Ecto neural progenitor cell (in vitro differentiated cells): Measurements from ENCODE around the gene FKBP1C.

ENCODE experiments used
- DNase-seq: peaks from one replicate; pipeline ENCODE4 v3.0.0-alpha.2; 2018; ENCODE audit warnings: low spot score

FKBP1C gene

DNA sequence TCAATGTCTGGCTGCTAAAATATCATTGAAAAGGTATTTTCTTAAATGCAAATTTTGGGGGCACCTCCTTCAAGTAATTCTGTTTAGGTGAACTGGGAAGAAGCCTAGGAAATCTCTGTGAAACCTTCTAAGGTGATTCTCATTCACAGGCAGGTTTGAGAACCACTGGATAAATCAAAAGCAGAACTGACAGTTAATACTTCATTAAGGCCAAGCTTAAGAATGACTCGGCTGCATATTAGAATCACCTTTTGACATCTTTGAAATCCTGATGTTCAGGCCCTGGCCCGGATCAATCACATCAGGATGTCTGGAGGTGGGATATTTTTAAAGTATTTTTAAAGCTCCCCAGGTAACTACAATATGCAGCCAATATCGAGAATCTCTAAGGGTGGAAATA is 50.6 kb downstream of the FKBP1C start:
- no peak for DNase-seq
